Esophagus mucosa (tissue), 1 donor: ENCODE data around the gene SLMAP. TPM values are rescaled to one million over a fixed set of nuclear protein-coding genes. Genes with fewer than 3 reads are reported as not detected.
A peak's percentile ranks its signal among the peaks of the same experiment; 100 is the strongest.

Experiments
- ATAC-seq: fragments of 200-7000 bp; cut with Tn5 transposase; one replicate; pipeline ENCODE4 v1.9.1; 2020
- total RNA-seq: library from RNA; stranded (reverse); gene quantifications from one replicate; pipeline ENCODE4 v1.2.4, GENCODE V29; 2023
- donor health status: DM: yes; HTN: yes; CAD: no.

SLMAP gene, protein sequence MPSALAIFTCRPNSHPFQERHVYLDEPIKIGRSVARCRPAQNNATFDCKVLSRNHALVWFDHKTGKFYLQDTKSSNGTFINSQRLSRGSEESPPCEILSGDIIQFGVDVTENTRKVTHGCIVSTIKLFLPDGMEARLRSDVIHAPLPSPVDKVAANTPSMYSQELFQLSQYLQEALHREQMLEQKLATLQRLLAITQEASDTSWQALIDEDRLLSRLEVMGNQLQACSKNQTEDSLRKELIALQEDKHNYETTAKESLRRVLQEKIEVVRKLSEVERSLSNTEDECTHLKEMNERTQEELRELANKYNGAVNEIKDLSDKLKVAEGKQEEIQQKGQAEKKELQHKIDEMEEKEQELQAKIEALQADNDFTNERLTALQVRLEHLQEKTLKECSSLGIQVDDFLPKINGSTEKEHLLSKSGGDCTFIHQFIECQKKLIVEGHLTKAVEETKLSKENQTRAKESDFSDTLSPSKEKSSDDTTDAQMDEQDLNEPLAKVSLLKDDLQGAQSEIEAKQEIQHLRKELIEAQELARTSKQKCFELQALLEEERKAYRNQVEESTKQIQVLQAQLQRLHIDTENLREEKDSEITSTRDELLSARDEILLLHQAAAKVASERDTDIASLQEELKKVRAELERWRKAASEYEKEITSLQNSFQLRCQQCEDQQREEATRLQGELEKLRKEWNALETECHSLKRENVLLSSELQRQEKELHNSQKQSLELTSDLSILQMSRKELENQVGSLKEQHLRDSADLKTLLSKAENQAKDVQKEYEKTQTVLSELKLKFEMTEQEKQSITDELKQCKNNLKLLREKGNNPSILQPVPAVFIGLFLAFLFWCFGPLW
- 57.1 TPM for total RNA-seq

DNA sequence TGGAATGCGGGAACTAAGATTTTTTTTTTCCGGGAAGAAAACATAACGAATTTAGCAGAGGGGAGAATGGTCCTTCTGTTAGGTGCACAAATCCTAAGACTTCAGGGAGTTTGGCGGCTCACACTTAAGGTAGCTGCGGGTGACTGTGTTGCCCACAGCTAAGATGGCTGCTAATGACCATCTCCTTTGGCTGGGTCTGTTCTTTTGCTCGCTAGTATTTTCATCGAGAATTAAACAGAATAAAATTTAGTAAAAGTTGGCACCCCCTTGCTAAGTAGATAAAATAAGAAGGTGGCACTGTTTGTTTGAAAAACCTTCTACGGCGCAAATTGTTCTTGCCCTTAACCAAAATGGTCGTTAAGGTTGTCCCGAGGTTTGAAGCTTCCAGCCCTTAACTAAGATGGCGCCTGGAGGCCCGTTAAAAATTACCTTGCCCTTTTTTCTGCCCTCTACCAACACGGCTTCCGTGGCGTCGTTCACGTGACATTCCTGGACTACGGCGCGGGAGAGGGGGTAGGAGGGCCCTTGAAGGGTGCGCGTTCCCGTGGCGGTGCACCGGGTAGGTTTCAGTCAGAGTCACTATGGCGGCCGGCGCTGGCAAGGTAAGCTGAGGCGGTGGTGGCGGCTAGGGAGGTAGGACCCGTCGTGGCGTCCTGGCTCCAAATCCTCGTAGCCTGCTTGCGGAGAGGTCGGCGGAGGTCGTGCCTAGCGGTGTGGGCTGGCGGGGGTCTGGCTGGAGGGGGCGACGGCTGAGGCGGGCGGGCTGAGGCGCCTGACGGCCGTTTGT, at the start of gene SLMAP:
TSS of gene SLMAP (plus strand) at position 569 of the 787 bp plus-strand sequence. CDS start 1,343 bp downstream, outside the sequence.
- peak; percentile 98 for ATAC-seq

DNA sequence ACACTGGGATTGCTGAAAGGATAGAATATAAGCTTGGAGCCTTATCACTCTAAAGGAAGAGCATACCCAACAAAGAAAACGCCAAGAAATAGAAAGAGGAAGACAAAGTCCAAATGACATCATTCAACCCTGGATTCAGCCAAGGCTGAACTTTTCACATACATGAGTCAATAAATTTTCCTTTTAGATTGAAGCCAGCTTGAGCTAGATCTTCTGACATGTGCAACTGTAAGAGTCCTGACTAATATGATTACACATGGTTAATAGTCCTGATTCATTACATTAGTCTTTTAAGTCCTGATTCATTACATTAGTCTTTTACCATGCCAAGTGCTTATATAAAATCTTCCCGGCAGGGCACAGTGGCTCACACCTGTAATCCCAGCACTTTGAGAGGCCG, 49.6 kb upstream of the SLMAP start:
- peak; percentile 99 for ATAC-seq

DNA sequence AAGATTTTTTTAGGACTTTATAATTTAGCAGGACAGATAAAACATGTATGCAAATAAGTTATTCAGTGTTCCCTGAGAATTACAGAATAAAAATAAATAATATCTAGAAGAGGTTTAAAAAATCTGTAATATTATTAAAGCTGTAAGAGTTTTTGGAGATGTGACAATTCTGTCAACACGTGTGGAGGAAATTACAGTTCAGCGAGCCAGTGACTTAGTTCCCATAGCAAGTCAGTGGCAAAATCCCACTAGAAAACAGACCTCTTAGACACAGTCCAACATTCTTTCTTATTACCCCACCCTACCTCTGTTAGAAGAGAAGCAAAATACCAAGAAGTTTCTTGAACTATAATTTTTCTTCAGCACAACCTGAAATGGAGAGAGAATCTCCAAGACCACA, 47.1 kb upstream of the SLMAP start:
- ATAC-seq = no peak

DNA sequence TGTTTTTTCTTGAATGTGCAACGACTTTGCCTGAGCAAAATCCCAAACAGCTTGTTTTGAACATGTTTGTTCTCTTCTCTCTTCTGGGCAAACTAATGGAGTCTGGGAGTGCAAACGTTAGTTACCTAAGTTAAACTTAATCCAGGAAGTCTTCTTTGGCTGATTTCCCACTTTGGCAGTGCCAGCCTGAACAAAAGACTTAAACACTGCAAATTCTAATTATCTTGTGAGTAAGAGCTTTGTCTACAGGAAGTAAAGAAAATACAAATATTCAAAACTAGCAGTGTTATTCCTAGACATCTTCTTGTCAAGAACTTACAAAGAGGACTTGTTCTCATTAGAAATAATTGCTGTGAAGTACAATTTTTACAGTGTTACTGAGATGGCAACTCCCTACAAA, 46.5 kb upstream of the SLMAP start:
- ATAC-seq = peak; percentile 47

DNA sequence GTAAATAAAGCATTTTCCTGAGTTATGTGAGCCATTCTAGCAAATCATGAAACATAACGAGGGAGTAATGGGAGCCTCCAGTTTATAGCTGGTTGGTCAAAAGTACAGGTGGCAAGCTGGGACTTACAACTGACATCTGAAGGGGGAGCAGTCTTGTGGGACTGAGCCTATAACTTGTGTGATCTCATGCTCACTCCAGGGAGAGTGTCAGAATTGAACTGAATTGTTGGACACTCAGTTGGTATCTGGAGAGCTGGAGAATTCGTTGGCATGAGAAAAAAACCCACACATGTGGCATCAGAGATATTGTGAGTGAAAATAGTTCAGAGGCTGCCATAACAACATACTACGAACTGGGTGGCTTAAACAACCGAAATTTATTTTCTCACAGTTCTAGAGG, 40.4 kb upstream of the SLMAP start:
- ATAC-seq = no peak

DNA sequence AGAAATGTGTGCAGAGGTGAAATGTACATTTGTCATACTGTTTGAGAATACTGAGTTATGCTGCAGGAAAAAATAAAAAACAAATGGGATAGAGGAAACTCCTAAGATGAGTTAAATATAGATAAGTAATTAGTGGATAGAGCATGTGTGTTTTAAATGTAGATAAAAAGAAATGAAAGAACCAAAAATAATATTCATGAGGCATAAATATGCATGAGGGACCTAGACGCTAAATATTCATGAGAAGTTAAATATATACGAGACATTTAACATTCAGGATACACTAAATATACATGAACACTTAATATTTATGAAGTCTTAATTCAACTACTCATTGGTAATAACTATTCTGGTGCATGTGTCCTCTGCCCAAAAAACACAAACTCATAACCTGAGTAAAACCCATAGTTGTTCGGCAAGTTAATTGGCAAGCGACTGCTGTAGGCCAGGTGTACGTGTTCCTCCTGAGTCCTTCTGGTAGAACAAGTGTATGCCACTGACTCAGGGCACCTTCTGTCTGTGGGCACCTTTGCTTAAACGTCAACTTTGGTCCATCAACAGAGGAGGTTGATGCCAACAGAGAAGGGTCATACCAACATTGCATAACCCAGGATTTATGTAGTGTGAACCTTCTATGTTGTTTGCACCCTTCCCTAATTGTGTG, 38.8 kb upstream of the SLMAP start:
- ATAC-seq = peak; percentile 93

DNA sequence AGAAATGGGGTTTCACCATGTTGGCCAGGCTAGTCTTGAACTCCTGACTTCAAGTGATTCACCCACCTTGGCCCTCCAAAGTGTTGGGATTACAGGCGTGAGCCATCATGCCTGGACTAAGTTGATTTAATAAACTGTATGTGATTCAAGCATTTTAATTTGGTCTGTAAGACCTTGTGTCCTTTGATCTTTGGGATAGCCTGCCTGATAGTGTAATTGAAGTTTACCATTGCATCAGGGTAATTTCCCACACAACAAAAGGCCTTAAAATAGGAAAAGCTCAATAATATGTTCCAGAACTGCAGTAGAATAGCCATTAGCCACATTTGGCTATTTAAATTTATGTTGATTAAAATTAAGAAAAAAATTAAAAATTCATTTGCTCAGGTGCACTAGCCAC, 38.0 kb upstream of the SLMAP start:
- no peak for ATAC-seq

DNA sequence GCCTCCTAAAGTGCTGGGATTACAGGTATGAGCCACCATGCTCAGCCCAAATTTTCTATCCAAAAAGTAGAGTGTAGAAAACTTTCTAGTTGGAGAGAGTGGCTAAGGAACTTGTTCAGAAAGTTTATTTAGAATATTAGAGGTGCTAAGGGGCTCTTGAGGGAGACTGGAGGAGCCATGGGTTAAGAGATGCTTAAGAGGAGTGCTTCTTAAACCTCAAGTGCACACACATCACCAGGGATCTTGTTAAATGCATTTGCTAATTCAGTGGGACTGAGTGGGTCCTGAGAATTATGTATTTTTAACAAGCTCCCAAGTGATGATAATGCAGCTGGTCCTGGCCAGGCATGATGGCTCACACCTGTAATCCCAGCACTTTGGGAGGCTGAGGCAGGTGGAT, 29.7 kb upstream of the SLMAP start:
- no peak for ATAC-seq

DNA sequence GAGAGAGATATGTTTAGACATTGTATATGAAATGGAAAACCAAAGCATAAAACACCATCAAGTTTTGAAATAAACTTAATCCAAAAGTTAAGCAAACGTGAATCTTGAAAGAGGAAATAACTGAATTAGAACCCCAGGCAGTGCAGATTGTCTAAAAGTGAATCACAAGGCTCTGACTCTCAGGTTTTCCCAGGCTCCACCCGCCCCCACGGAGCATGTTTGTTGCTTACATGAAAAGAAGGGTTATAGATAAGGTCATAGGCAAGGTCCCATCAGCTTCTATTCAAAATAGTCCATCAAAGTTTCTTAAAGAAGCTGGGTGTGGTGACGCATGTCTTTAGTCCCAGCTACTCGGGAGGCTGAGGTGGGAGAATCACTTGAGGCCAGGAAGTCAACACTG, 29.0 kb upstream of the SLMAP start:
- ATAC-seq = peak; percentile 63

DNA sequence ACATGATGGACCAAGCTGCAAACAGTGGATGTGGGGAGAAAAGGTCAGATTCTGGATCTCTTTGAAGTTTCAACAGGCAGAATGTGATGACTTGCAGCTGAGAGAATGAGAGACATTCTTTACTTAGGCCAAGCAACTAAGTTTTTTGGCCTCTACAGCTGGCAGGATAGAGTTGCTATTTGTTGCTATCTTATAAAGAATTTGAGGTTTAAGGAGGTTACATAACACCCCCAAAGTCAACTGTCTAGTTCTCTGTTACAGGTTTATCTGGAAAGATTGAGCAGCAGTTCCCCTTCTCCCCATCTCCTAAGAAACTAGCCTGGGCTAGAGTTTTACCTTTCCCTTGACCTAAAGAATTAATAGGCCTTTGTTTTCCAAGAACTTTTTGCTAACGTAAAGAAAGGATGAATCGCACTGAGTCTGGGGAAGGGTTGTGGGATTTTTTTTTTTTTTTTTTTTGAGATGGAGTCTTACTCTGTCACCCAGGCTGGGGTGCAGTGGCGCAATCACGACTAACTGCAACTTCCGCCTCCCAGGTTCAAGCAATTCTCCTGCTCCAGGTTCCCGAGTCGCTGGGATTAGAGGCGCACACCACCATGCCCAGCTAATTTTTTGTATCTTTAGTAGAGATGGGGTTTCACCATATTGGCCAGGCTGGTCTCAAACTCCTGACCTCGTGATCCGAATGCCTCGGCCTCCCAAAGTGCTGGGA, 26.6 kb upstream of the SLMAP start:
- ATAC-seq = no peak

DNA sequence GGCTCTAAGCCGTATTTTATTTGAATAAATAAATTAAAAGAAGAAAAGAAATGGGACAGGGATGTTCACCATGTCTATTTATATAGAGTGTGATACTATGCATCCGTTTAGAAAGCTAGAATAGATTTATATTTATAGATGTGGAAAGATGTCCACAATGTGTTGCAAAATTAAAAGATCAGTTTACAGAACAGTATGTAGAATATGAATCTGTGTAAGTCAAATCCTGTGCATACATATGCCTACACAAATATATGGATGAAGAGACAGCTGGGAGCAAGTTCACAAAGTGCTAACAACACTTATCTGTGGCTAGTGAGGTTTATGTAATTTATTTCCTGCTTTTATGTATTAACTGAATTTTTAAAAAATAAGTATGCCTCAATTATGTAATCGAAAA, 25.4 kb upstream of the SLMAP start:
- no peak for ATAC-seq

DNA sequence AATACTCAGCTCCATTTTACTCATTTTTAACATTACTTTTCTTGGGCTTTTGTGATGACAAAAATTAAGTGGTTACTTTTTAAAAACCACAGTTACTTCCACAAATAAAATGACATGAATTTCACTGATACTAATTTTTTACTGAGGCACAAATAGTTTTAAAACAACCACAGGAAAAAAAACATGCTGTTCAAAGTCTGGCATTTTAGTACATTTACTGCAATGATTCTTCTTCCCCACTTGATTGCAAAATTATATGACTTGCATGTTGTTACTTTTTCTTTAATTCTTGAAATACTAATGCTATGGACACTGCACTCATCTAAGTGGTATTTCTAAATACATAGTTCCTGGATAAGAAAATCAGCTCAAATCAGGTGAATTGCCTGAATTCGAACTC, 24.8 kb upstream of the SLMAP start:
- no peak for ATAC-seq

DNA sequence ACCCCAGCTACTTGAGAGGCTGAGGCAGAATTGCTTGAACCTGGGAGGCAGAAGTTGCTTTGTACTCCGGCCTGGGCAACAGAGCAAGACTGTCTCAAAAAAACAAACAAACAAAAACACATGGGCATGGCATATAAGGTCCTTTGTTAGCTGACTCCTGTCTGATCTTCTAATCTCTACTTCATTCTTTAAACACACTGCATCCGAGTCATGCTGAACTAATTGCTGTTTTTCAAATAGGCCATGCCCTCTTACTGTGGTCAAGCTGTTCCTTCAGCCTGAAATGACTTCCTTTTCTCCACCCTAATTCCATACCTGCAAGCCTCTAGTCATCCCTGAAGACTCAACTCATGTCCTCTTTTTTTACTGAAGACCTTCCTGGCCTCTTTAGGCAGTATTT, 22.3 kb upstream of the SLMAP start:
- ATAC-seq = peak; percentile 62

DNA sequence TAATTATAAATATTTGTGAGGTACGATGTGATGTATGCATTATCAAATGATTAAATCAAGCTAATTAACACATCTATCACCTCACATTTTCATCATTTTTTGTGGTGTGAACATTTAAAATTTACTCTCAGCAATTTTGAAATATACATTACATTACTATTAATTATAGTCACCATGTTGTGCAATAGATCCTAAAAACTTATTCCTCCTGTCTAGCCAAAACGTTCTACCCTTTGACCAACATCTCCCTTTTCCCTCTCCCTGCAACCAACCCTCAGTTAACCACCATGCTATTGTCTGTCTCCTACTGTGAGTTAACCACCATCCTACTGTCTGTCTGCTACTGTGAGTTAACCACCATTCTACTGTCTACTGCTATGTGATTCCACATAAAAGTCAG, 20.7 kb upstream of the SLMAP start:
- ATAC-seq = no peak

DNA sequence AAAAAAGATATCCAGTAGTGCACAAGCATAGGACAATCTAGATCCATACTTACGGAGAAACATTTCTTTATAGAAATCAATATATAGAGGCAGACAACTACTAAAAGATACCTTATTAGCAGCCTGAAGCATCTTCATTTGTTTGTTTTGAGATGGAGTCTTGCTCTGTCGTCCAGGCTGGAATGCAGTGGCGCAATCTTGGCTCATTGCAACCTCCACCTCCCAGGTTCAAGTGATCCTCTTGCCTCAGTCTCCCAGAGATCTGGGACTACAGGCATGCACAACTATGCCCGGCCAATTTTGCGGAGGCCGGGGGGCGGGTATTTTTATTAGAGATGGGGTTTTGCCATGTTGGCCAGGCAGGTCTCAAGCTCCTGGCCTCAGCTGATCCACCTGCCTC, 18.3 kb upstream of the SLMAP start:
- no peak for ATAC-seq

DNA sequence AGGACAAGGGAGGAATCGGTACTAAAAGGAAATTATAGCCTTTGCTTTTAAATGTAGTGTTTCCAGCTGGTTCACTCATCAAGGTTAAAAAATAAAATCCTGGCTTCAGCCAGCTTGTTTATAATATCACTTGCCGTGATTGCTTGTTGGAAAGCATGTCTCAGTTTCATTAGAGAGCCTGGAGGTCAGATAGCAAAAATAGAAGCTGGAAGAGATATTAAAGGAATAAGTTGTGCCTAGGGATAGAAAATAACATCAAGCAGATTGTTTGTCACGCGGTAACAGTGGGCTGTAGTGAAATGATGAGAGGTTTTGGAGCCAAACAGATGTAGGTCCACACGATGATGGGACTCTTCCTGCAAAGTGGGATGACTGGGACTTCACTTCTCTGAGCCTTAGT, 17.7 kb upstream of the SLMAP start:
- ATAC-seq = no peak

DNA sequence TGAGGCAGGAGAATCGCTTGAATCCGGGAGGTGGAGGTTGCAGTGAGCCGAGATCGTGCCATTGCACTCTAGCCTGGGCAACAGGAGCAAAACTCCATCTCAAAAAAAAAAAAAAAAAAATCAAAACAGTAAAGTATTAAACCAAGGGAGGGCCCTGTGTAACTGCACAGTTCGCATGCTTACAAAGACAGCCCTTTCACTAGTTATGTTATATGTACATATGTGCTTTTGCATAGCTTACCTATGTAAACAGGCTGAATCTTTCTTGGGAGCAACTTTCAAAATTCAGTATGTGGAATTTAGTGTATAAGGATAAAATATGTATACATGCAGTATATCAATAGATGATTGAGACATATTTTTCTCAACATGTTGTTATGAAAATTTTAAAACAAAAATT, 16.1 kb upstream of the SLMAP start:
- no peak for ATAC-seq

DNA sequence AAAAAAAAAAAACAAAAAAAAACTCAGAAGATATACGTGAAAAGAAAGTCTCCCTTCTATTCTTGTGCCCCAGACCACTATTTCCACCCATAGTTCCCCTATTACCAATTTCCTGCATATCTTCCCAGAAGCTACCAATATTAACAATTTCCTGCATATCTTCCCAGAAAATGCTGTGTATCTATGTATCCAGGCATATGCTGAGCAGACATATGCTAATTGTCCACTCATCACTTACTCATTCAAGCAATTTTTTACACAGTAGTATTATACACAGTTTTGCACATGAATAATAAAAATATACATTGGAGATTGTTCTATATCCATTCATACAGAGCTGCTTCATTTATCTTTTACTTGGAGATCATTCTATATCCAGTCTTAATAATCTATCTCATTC, 12.6 kb upstream of the SLMAP start:
- no peak for ATAC-seq

DNA sequence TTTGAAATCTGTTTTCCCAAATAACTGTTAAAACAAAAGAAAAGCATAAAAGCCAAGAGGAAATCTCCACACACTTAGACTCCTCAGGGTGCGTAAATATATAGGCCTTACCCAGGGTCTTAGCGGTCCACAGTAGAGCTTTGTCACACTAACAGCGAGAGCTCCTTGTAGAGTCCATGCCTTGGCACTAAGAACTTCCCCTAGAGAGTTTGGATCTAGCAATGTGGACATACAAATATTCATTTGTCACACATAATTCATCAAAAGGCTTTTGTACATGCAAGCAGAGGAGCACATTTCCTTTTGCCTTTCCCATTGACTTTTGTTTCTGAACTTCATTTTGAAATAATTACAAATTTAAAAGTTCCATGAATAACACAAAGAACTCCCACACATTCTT, 11.0 kb upstream of the SLMAP start:
- no peak for ATAC-seq

DNA sequence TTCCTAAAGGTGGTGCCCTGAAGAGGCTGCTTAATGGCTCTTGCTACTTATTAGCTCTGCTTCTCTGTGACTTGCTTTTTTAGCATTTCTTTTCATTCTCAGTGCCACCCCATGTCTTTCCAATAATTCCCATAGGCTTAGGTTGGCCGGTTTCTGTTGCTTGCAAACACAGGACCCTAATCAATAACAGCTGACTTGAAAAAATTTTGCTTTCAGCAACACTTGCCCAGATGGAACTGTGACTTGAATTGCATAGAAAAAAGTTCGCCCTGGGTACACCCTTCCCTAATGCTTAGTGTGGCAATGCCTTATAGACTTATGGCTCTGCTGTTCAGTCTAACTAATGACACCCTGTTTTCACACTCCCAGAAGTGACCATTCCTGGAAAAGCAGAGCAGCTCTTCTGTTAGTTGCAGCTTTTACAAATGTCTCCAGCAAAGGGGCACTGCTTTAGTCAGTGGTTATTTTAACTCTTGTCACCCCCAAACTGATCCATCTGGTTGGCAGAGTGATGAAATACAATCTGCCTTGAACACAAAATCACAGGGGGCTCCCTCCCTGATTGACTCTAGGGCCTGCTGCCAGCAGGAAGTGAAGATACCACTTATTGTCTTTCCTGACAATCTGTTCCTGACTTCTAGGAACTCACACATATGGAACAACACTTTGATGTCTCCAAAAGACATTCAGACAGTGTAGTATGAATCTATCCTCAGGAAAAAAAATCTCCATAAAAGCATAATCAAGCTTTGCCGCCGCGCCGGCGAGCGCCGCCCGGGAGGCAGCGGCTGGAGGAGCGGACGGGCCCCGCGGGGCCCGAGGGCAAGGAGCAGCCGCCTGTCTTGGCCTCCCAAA, 9.7 kb upstream of the SLMAP start:
- no peak for ATAC-seq

DNA sequence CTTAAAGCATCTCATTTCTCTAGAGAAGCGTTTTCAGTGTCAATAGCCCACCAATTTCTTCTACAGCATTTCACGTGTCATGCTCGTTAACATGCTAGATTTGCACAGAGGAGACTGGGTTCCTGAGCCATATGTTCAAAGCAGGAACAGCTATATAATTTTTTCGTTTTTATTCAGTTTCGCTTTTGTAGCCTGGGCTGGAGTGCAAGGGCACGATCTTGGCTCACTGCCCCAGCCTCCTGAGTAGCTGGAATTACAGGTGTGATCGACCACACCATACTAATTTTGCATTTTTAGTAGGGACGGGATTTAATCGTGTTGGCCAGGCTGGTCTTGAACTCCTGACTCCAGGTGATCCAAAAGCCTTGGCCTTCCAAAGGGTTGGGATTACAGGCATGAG, 6.6 kb upstream of the SLMAP start:
- no peak for ATAC-seq
